Hepatocyte (in vitro differentiated cells): Measurements from ENCODE around the gene DSCAML1. TPM values are rescaled to one million over a fixed set of nuclear protein-coding genes. Genes with fewer than 3 reads are reported as not detected.

Source experiments
- DNase-seq: peaks from one replicate; pipeline ENCODE4 v3.0.0-alpha.2; 2016; ENCODE audit warnings: low spot score
- H2AFZ ChIP-seq: fragments of 200-600 bp; sonication (generic); 2 replicates; pipeline ENCODE4 v1.6.0; 2016; ENCODE audit warnings: antibody characterized with exemption, mild to moderate bottlenecking
- H3K27ac ChIP-seq: fragments of 200-600 bp; sonication (generic); 2 replicates; pipeline ENCODE4 v1.5.1; 2016; ENCODE audit warnings: mild to moderate bottlenecking
- H3K27me3 ChIP-seq: fragments of 200-600 bp; sonication (generic); 2 replicates; pipeline ENCODE4 v1.6.1; 2016
- H3K36me3 ChIP-seq: fragments of 200-600 bp; sonication (generic); replicated peaks from 2 replicates; pipeline ENCODE4 v1.5.1; 2016; ENCODE audit warnings: low read depth; ENCODE audit not compliant: insufficient read depth
- H3K4me1 ChIP-seq: fragments of 200-600 bp; sonication (generic); 2 replicates; pipeline ENCODE4 v1.5.1; 2016; ENCODE audit warnings: mild to moderate bottlenecking, moderate library complexity; ENCODE audit not compliant: insufficient read depth
- H3K4me2 ChIP-seq: fragments of 200-600 bp; sonication (generic); 2 replicates; pipeline ENCODE4 v1.6.0; 2016
- H3K4me3 ChIP-seq: fragments of 200-600 bp; sonication (generic); 2 replicates; pipeline ENCODE4 v1.5.1; 2016; ENCODE audit warnings: mild to moderate bottlenecking
- H3K79me2 ChIP-seq: fragments of 200-600 bp; sonication (generic); 2 replicates; pipeline ENCODE4 v1.6.0; 2017; ENCODE audit warnings: mild to moderate bottlenecking
- H3K9me2 ChIP-seq: fragments of 200-600 bp; sonication (generic); replicated peaks from 2 replicates; pipeline ENCODE4 v1.6.0; 2017; ENCODE audit warnings: mild to moderate bottlenecking; ENCODE audit not compliant: insufficient read depth
- H3K9me3 ChIP-seq: fragments of 200-600 bp; sonication (generic); 2 replicates; pipeline ENCODE4 v1.5.1; 2016; ENCODE audit warnings: low read depth, mild to moderate bottlenecking
- H4K20me1 ChIP-seq: fragments of 200-600 bp; sonication (generic); 2 replicates; pipeline ENCODE4 v1.6.0; 2016; ENCODE audit warnings: mild to moderate bottlenecking; ENCODE audit not compliant: insufficient read depth, poor library complexity, severe bottlenecking
- EZH2 ChIP-seq: fragments of 200-600 bp; sonication (generic); IDR thresholded peaks from 2 replicates; pipeline ENCODE4 v1.6.1; 2016; ENCODE audit warnings: antibody characterized with exemption, mild to moderate bottlenecking, borderline replicate concordance
- EZH2phosphoT487 ChIP-seq: fragments of 200-600 bp; sonication (generic); IDR thresholded peaks from one replicate; pipeline ENCODE4 v1.6.1; 2018; ENCODE audit warnings: antibody characterized with exemption, mild to moderate bottlenecking, low read depth, moderate library complexity; ENCODE audit not compliant: unreplicated experiment, severe bottlenecking
- WGBS: methylation state at CpG from one replicate; pipeline ENCODE4 v1.1.6; 2016; ENCODE audit warnings: low lambda C conversion rate; ENCODE audit errors: missing lambda C conversion rate; 5-methylcytosine and 5-hydroxymethylcytosine counted together
- polyA plus RNA-seq: library from polyadenylated mRNA; unstranded; fragments of >200 nt; fragmentation: Nextera tagmentation; extraction: Ambion mirVana; gene quantifications from 2 replicates; pipeline ENCODE4 v1.2.1, GENCODE V29; 2016
- total RNA-seq: library from RNA; depleted of rRNA; stranded (reverse); fragments of >200 nt; gene quantifications from 2 replicates; pipeline ENCODE4 v1.2.3, GENCODE V29; 2014
- TF ChIP-seq, protein P1 (sequence below): fragments of 200-600 bp; sonication (generic); IDR thresholded peaks from 2 replicates; pipeline ENCODE4 v1.5.1; 2016; ENCODE audit warnings: antibody characterized with exemption, mild to moderate bottlenecking; ENCODE audit not compliant: poor library complexity

Gene DSCAML1
- total and polyA plus RNA-seq, 2 experiments from 2014 or later, result 0.46 to 2.6 TPM

DNA sequence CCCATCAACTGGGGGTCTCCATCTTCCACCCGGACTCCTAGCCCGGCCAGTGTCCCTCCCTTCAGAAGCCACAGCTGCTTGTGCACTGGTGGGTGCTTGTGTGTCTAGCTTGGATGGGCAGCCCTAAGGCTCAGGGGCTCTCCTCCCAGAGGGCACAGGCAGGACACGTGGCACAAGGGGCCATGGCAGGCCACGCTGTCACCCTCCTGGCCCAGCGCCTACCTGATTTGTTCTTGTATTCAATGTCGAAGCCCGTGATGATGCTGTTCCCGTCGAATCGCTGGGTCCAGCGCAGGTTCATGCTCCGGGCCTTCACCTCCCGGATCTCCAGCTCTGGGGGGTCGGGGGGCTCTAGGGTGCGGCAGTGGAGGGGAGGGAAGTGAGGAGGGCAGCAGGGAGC lies 316.8 kb downstream of the DSCAML1 start:
- WGBS, result 92% methylated on average over 14 of the region's 15 CpGs
- no peaks in the 10 kb centered on the region for H3K79me2 ChIP-seq
- DNase-seq, result no peak

DNA sequence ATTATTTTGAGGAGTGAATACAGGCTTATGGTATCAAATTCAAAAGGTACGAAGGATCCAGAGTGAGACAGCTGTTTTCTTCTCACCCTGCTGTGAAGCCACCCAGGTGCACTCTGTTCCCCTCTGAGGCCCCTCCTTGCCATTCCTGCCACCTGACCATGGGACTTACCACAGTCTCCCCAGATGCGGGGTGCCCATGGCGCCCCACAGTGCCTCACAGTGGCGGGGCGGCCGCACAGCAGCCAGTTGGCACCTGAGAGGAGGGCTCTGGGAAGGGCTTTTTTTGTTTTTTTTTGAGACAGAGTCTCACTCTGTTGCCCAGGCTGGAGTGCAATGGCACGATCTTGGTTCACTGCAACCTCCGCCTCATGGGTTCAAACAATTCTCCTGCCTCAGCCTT lies 317.6 kb downstream of the DSCAML1 start:
- no peak overlapping the region for H2AFZ ChIP-seq
- no peaks in the 10 kb centered on the region for H4K20me1 ChIP-seq
- H3K27ac ChIP-seq, result no peak overlapping the region
- no peaks in the 10 kb centered on the region for H3K79me2 ChIP-seq
- H3K4me2 ChIP-seq, result no peak overlapping the region
- no peaks in the 10 kb centered on the region for H3K9me2 ChIP-seq
- no peak for DNase-seq
- no peak overlapping the region for H3K4me3 ChIP-seq
- 69% methylated on average over 8 of the region's 8 CpGs for WGBS
- no peaks in the 10 kb centered on the region for H3K36me3 ChIP-seq
- H3K9me3 ChIP-seq, result no peaks in the 10 kb centered on the region
- TF ChIP-seq, protein P1, sequence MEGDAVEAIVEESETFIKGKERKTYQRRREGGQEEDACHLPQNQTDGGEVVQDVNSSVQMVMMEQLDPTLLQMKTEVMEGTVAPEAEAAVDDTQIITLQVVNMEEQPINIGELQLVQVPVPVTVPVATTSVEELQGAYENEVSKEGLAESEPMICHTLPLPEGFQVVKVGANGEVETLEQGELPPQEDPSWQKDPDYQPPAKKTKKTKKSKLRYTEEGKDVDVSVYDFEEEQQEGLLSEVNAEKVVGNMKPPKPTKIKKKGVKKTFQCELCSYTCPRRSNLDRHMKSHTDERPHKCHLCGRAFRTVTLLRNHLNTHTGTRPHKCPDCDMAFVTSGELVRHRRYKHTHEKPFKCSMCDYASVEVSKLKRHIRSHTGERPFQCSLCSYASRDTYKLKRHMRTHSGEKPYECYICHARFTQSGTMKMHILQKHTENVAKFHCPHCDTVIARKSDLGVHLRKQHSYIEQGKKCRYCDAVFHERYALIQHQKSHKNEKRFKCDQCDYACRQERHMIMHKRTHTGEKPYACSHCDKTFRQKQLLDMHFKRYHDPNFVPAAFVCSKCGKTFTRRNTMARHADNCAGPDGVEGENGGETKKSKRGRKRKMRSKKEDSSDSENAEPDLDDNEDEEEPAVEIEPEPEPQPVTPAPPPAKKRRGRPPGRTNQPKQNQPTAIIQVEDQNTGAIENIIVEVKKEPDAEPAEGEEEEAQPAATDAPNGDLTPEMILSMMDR, result no peak
- no peak for TF ChIP-seq EZH2phosphoT487
- no peak for TF ChIP-seq EZH2
- H3K4me1 ChIP-seq, result no peaks in the 10 kb centered on the region
- H3K27me3 ChIP-seq, result no peaks in the 10 kb centered on the region

More for the DNA sequence above, 316.8 kb downstream of the DSCAML1 start:
- H2AFZ ChIP-seq, result no peak overlapping the region
- H4K20me1 ChIP-seq, result no peaks in the 10 kb centered on the region
- H3K36me3 ChIP-seq, result no peaks in the 10 kb centered on the region
- no peak overlapping the region for H3K4me3 ChIP-seq
- H3K9me2 ChIP-seq, result no peaks in the 10 kb centered on the region
- H3K27me3 ChIP-seq, result no peaks in the 10 kb centered on the region
- no peak overlapping the region for H3K4me2 ChIP-seq
- H3K4me1 ChIP-seq, result no peaks in the 10 kb centered on the region
- no peaks in the 10 kb centered on the region for H3K9me3 ChIP-seq
- H3K27ac ChIP-seq, result no peak overlapping the region
- TF ChIP-seq EZH2 (no peak), EZH2phosphoT487 (no peak)
- TF ChIP-seq, protein P1, result no peak

DNA sequence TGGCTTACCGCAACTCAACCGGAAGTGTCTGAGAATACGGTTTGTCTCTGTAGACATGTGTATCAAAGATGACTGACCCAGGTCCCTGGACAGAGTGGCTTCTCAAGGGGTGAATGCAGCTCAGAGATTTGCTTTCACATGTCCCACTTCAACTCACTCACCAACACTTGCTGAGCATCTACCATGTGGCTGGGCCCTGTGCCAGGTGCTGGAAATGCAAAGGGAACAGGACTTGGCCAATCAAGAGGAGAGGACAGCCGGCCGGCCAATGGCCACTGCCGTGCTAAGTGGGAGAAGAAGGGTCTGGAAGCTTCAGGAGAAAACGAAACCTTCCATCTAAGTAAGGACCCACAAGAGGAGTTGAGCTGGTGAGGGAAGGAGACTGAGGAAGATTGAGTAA lies 318.1 kb downstream of the DSCAML1 start:
- H3K4me1 ChIP-seq, result no peaks in the 10 kb centered on the region
- H3K27me3 ChIP-seq, result no peaks in the 10 kb centered on the region
- TF ChIP-seq EZH2phosphoT487 (no peak), EZH2 (no peak)
- TF ChIP-seq, protein P1, result no peak
- H3K79me2 ChIP-seq, result no peaks in the 10 kb centered on the region
- H3K9me3 ChIP-seq, result no peaks in the 10 kb centered on the region
- H3K27ac ChIP-seq, result no peak overlapping the region
- H4K20me1 ChIP-seq, result no peaks in the 10 kb centered on the region
- H3K4me2 ChIP-seq, result no peak overlapping the region
- H3K9me2 ChIP-seq, result no peaks in the 10 kb centered on the region
- no peaks in the 10 kb centered on the region for H3K36me3 ChIP-seq
- DNase-seq, result no peak
- WGBS, result 96% methylated on average over 7 of the region's 7 CpGs
- no peak overlapping the region for H3K4me3 ChIP-seq
- no peak overlapping the region for H2AFZ ChIP-seq
